Ectodermal cell (in vitro differentiated cells): ENCODE measurements around the gene TMIGD3. TPM values are rescaled to one million over a fixed set of nuclear protein-coding genes. Genes with fewer than 3 reads are reported as not detected.
"Not testable (repeated sequence)": the region's sequence is repeated elsewhere in the genome, so short reads cannot be mapped to it uniquely, and the experiment has no call there.

Experiments
- H3K27ac ChIP-seq: 2 replicates; pipeline ENCODE4 v1.7.0; 2013; ENCODE audit warnings: mild to moderate bottlenecking, low read depth, low read length; ENCODE audit not compliant: insufficient read depth, poor library complexity, severe bottlenecking
- H3K27me3 ChIP-seq: 2 replicates; pipeline ENCODE4 v1.7.0; 2013; ENCODE audit warnings: mild to moderate bottlenecking, low read length; ENCODE audit not compliant: insufficient read depth, control insufficient read depth, poor library complexity, severe bottlenecking
- H3K36me3 ChIP-seq: one replicate; pipeline ENCODE4 v1.7.0; 2013; ENCODE audit warnings: low read length; ENCODE audit not compliant: control insufficient read depth, insufficient read depth
- H3K4me1 ChIP-seq: one replicate; pipeline ENCODE4 v1.7.0; 2013; ENCODE audit warnings: low read length; ENCODE audit not compliant: control insufficient read depth, insufficient read depth
- H3K4me3 ChIP-seq: 2 replicates; pipeline ENCODE4 v1.7.0; 2013; ENCODE audit warnings: low read depth, low read length, control low read depth; ENCODE audit not compliant: insufficient read depth
- H3K9me3 ChIP-seq: 2 replicates; pipeline ENCODE4 v1.7.0; 2013; ENCODE audit warnings: mild to moderate bottlenecking, low read length, moderate library complexity; ENCODE audit not compliant: control insufficient read depth
- WGBS, 2 experiments: methylation state at CpG; one replicate each; pipeline ENCODE4 v1.1.7; 2013; ENCODE audit warnings: missing lambda C conversion rate in 2 of 2; 5-methylcytosine and 5-hydroxymethylcytosine counted together
- polyA plus RNA-seq, 4 experiments: library from polyadenylated mRNA; stranded (reverse); fragments of 50-300 nt; gene quantifications; one replicate each; pipeline ENCODE4 v1.2.3, GENCODE V29; 2013

TMIGD3 gene
- not detected for polyA plus RNA-seq (2013, experiment 1 of 4)
- not detected for polyA plus RNA-seq (2013, experiment 2 of 4)
- polyA plus RNA-seq (2013, experiment 3 of 4), result not detected
- not detected for polyA plus RNA-seq (2013, experiment 4 of 4)

GRCh38 chr1:111503585-111504060 is at the start of gene TMIGD3, which contains the start of gene ADORA3:
Gene TMIGD3, minus strand, starts transcription at chr1:111503633. Its CDS starts 279 bp downstream, at chr1:111503354.
Gene ADORA3, minus strand, starts transcription at chr1:111503633. Its CDS starts 279 bp downstream, at chr1:111503354.
- peaks cover 5% of the 10 kb centered on the region for H3K4me1 ChIP-seq
- 90 to 95% methylated on average over 4 of the region's 4 CpGs for WGBS, 2 experiments
- H3K27me3 ChIP-seq, result no peaks in the 10 kb centered on the region
- no peaks in the 10 kb centered on the region for H3K36me3 ChIP-seq
- H3K27ac ChIP-seq, result no peak within 1 kb of the TSS
- no peak within 1 kb of the TSS for H3K4me3 ChIP-seq
- H3K9me3 ChIP-seq, result no peaks in the 10 kb centered on the region

- no peaks in the 10 kb centered on the region for H3K9me3 ChIP-seq
- no peaks in the 10 kb centered on the region for H3K4me1 ChIP-seq
- H3K36me3 ChIP-seq, result no peaks in the 10 kb centered on the region
- no peak overlapping the region for H3K27ac ChIP-seq
- H3K4me3 ChIP-seq, result no peak overlapping the region
- 96% methylated on average over 3 of the region's 3 CpGs for WGBS, 2 experiments
- H3K27me3 ChIP-seq, result no peaks in the 10 kb centered on the region
These were observed 49.8 kb upstream of the TMIGD3 start for GRCh38 chr1:111553196-111553595.

- H3K27me3 ChIP-seq, result no peaks in the 10 kb centered on the region
- H3K27ac ChIP-seq, result no peak overlapping the region
- no peaks in the 10 kb centered on the region for H3K4me1 ChIP-seq
- no peak overlapping the region for H3K4me3 ChIP-seq
- no peaks in the 10 kb centered on the region for H3K9me3 ChIP-seq
- H3K36me3 ChIP-seq, result no peaks in the 10 kb centered on the region
These were observed 49.2 kb upstream of the TMIGD3 start for GRCh38 chr1:111552587-111552986.

GRCh38 chr1:111551623-111552411 is 48.4 kb upstream of the TMIGD3 start:
- Histone ChIP-seq H3K27me3 (no peaks in the 10 kb centered on the region), H3K4me3 (no peak overlapping the region), H3K9me3 (no peaks in the 10 kb centered on the region), H3K27ac (no peak overlapping the region), H3K4me1 (no peaks in the 10 kb centered on the region), H3K36me3 (no peaks in the 10 kb centered on the region)
- WGBS, 2 experiments, result 86 to 96% methylated on average over 8 of the region's 8 CpGs

GRCh38 chr1:111547786-111548185 is 44.4 kb upstream of the TMIGD3 start:
- H3K36me3 ChIP-seq, H3K4me1 ChIP-seq, H3K27me3 ChIP-seq, H3K4me3 ChIP-seq, H3K9me3 ChIP-seq, H3K27ac ChIP-seq: not testable (repeated sequence)
- WGBS, 2 experiments, result 84 to 94% methylated on average over 1 of the region's 1 CpG

GRCh38 chr1:111542187-111542586 is 38.8 kb upstream of the TMIGD3 start:
- Histone ChIP-seq H3K4me3 (no peak overlapping the region), H3K27ac (no peak overlapping the region), H3K27me3 (no peaks in the 10 kb centered on the region), H3K36me3 (no peaks in the 10 kb centered on the region), H3K4me1 (no peaks in the 10 kb centered on the region), H3K9me3 (no peaks in the 10 kb centered on the region)
- 74 to 75% methylated on average over 14 of the region's 14 CpGs for WGBS, 2 experiments

- H3K27me3 ChIP-seq, result no peaks in the 10 kb centered on the region
- no peaks in the 10 kb centered on the region for H3K36me3 ChIP-seq
- no peak overlapping the region for H3K27ac ChIP-seq
- no peaks in the 10 kb centered on the region for H3K9me3 ChIP-seq
- WGBS, 2 experiments, result 76 to 84% methylated on average over 4 of the region's 4 CpGs
- H3K4me3 ChIP-seq, result no peak overlapping the region
- H3K4me1 ChIP-seq, result no peaks in the 10 kb centered on the region
These were observed 38.3 kb upstream of the TMIGD3 start for GRCh38 chr1:111541721-111542120.

GRCh38 chr1:111540928-111541327 is 37.5 kb upstream of the TMIGD3 start:
- Histone ChIP-seq H3K4me3 (no peak overlapping the region), H3K9me3 (no peaks in the 10 kb centered on the region), H3K36me3 (no peaks in the 10 kb centered on the region), H3K4me1 (no peaks in the 10 kb centered on the region), H3K27me3 (no peaks in the 10 kb centered on the region), H3K27ac (no peak overlapping the region)
- WGBS, 2 experiments, result 92 to 94% methylated on average over 3 of the region's 3 CpGs

- Histone ChIP-seq H3K9me3 (no peaks in the 10 kb centered on the region), H3K36me3 (no peaks in the 10 kb centered on the region), H3K27ac (no peak overlapping the region), H3K4me1 (peaks cover 4% of the 10 kb centered on the region), H3K27me3 (no peaks in the 10 kb centered on the region), H3K4me3 (no peak overlapping the region)
- 74 to 77% methylated on average over 5 to 6 of the region's 6 CpGs for WGBS, 2 experiments
These were observed 35.1 kb upstream of the TMIGD3 start for GRCh38 chr1:111538343-111539025.
